GM12801 (cell line): ENCODE data around the gene CLEC20A.

Source experiments
- CTCF ChIP-seq: IDR thresholded peaks from one replicate; pipeline ENCODE4 v1.5.1; 2011; ENCODE audit warnings: control low read depth; ENCODE audit not compliant: insufficient read length; ENCODE audit errors: extremely low read depth

The CLEC20A gene

DNA sequence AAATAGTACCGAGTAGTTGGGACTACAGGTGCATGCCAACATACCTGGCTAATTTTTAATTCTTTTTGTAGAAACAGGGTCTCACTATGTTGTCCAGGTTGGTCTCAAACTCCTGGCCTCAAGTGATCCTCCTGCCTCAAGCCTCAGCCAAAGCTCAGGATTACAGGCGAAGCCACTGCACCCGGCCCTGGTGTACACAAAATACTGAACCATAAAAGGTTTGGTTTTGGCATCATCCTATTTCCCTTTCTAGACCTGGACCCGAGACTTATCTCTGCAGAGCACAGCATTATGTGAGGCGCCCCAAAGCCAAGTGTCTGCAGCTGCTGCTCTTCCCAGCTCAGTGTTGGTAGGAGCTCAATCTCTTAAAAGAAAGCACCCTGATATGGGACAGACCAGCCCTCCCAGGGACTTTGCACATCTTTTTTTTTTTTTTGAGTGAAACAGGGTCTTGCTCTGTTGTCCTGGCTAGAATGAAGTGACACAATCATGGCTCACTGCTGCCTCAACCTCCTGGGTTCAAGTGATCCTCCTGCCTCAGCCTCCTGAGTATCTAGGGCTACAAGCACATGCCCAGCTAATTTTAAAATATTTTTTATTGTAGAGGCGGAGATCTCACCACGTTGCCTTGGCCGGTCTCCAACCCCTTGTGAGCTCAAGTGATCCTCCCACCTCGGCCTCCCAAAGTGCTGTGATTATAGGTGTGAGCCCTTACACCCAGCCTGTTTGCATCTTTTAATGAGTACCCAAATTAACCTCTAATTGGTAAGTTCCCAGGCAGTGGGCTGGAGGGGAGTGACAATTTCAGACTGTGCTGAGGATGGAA, 36.6 kb upstream of the CLEC20A start:
- no peak for TF ChIP-seq CTCF

DNA sequence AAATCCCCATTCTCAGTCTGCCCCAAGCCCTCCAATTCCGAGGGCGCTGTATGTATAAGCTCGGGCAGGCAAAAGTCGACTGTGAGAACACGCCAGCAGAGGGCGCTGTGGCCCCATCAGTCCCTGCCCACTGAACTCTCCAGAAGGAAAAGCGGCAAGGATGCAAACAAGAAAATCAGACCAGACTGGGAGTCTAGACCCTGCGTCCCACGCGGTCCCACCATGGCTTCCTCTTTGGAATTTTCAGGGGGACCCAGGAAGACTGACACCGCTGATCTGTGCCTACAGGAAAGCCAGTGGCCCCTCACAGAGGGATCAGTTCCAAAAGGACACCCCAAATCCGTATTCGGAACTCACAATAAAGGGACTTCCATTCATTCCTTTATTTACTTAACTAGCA, 35.6 kb upstream of the CLEC20A start:
- TF ChIP-seq CTCF = no peak

DNA sequence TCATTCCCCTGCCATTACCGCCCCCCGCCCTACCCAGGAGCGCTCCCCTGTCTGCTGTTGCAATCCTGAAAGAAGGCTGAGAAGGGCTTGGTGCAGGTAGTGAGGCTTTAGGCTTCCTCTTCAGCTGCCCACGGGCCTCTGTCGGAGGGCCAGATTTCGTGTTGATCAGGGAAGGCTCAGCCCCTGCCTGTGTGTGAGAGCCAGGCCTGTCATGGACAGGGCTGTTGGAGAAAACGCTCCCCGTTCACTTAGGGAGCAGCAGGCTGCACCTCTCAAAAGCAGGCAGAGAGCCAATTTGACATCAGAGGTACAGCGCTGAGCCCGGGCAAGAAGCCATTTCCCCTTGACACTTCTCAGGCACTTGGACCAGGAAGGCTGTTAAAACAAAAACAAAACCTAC, 35.1 kb upstream of the CLEC20A start:
- no peak for TF ChIP-seq CTCF

DNA sequence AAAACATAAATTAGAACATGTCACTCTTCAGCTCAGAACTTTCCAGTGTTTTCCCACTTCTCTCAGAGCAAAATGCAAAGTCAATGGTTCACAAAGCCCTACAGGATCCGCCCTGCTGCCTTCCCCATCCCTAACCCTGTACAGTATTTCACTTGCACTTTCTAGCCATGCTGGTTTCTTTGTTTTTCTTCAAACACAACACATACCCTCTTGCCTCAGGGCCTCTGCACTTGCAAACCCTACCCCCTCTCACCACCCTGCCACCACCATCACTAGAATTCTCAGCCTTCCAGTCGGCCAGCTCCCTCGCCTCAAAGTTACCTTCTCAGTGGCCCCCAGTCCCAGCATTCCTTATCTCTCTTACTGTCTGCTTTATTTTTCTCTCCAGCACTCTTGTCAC, 33.7 kb upstream of the CLEC20A start:
- TF ChIP-seq CTCF = no peak

DNA sequence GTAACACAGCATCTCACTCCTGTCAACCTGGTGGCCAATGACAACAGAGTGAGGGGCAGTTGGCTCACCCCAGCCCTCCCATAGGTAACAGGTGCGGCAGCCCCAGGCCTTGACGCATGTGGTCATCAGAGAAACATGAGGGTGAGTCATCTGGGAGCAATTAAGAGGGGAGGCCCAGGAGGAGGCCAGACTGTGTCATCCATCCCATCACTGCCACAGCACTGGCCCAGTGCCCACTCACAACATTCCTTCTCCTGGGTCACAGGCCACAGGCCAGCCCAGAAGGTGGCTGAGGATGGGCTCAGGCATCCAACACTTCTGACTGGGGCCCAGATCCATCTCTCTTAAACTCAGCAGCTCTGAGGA, 33.3 kb upstream of the CLEC20A start:
- TF ChIP-seq CTCF = no peak

DNA sequence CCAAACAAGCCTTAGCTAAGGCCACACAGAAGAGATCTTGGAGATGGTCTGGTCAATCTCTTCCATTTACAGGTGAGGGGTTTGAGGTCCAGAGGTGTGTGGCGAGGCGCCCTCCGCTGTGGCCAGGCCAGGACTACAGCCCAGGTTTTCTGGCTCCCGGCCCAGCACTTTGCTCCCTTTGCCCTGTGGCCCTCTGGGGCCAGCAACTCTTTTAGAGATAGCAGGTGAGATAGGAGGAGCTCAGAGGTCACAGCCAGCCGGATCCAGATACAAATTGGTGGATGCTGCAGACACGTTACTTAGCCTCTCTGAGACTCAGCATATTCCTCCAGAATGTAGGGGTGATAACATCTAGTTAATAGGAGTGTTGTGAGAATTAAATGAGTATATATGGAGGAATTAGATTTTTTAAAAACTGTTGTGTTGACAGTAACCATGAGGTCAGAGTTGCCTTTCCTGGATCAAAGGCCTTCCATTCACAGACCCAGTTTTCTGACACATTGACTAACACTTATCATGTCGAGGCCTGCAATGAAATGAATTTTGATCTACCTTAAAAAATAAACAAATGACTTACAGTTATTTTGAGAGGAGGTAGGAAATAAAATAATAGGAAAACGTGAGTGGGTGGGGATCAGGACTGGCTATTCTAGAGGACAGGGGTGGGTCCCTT, 32.7 kb upstream of the CLEC20A start:
- TF ChIP-seq CTCF = no peak

- TF ChIP-seq CTCF = no peak
Measured at GRCh38 chr1:178528953-178529335, 32.2 kb upstream of the CLEC20A start.
